ENCODE data around the gene NPVF.

The NPVF gene, protein sequence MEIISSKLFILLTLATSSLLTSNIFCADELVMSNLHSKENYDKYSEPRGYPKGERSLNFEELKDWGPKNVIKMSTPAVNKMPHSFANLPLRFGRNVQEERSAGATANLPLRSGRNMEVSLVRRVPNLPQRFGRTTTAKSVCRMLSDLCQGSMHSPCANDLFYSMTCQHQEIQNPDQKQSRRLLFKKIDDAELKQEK

GRCh38 chr7:25228386-25228785 lies at the start of gene NPVF:
TSS of gene NPVF (minus strand) at chr7:25228486. CDS start at chr7:25228439, 47 bp downstream.
- no peak for DNase-seq (ENCODE audit: low read depth)

GRCh38 chr7:25272265-25272664 lies 44.0 kb upstream of the NPVF start:
- DNase-seq (ENCODE audit: low read depth) = no peak

DNA sequence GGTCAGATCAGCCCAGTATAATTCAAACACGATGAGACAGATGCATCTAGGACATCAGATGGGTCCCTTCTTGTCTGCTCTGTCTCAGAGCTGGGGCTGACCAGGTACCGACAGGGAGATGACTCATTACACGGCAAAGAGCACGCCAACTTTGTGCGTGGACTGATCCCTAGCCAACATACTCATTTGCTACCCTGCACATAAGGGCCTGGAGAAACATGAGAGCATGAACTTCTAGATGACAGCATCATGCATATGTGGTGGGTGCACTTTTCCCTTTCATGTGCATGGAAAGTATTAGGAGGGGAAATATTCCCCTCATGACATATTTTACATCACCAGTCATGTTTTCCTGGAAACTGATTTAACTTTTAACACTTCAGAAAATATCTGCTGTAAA lies 35.1 kb upstream of the NPVF start:
- DNase-seq (ENCODE audit: low read depth) = no peak

DNA sequence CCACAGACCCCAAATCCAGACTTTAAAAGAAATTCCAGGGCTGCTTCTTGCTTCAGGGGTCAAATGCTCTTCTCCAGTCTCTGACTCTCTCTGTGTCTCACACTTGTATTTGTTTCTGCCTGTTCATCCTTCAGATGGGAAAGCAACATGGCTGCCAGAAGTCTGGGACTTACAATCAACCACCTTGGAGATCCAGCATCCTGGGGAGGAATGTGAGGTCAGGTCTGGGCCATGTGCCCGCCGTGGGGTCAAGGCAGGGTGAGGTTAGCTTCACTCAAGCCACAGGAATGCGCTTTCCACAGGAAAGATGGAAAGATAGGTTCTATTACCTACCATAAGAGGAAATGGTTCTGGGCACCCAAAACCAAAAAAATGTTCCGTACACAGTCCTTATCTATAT lies 34.3 kb upstream of the NPVF start:
- no peak for DNase-seq (ENCODE audit: low read depth)

DNA sequence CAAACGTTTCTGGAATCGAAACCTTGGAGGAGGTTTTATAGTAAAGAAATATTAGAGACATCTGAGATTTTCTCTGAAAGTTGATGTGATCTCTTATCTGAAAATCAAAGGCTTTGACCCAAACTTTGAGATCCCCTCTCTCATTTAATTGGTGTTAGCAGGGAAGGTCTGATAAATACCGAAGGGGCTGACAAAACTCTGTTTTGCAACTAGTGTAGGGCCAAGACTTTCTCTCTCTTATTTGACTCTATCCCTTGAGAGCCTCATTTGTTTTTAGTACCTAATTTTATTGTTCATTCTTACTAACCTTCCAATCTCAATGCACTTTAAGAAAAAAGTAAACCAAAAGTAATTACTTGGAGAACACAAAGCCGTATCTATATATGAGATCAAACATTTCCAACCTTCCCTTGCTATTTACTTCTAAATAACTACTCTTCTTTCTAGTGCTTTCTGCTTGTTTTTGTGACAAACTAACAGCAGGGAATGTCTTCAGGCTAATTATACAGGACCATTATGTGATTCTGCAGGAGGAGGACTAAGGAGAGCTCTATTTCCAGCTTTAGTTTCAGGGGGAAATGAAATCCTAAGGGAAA lies 33.4 kb upstream of the NPVF start:
- DNase-seq (ENCODE audit: low read depth) = no peak

- DNase-seq (ENCODE audit: low read depth) = no peak
Observed at GRCh38 chr7:25260862-25261494, 32.7 kb upstream of the NPVF start.

- DNase-seq (ENCODE audit: low read depth) = no peak
Observed at GRCh38 chr7:25259487-25260243, 31.4 kb upstream of the NPVF start.

DNA sequence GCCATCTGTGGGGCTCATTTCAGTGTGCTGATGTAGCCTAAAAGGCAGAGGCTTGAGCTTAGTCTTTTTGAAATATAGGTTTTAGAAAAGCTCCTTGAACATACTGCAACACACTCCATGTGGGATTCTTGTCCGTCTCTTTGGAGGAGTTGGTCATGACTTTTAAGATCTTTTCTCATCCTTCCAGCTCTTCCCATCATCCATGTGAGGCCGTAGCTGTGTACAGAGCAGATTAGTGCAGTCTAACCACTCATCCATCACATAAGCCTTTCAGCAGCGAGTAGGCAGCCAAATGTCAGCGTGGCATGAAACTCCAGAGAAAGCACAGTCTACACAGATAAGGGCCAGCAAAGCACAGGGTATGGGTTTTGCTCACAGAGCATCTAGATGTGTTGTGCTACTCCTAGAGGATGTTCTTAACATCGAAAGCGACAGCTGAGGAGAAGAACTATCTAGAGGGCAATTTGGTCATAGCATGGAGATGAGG lies 28.1 kb upstream of the NPVF start:
- DNase-seq (ENCODE audit: low read depth) = no peak

GRCh38 chr7:25255611-25256332 lies 27.5 kb upstream of the NPVF start:
- no peak for DNase-seq (ENCODE audit: low read depth)

DNA sequence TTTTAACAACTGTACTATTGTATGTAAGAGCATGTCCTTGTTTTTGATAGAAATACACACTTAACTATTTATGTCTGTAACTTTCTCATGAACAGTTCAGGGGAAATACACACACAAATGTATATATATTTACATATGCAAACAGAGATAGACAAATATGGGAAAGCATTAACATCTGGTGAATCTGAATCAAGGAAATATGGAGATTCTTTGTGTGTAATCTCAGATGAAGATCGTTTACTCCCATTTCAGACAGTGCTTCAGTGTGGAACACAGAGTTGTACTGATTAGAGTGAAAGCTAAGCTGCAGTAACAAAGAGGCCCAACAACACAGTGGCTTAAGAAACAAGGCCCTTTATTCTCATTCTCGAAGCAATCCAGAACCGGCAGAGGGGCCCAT lies 26.3 kb upstream of the NPVF start:
- no peak for DNase-seq (ENCODE audit: low read depth)

- DNase-seq (ENCODE audit: low read depth) = no peak
Observed at GRCh38 chr7:25253714-25254113, 25.4 kb upstream of the NPVF start.

DNA sequence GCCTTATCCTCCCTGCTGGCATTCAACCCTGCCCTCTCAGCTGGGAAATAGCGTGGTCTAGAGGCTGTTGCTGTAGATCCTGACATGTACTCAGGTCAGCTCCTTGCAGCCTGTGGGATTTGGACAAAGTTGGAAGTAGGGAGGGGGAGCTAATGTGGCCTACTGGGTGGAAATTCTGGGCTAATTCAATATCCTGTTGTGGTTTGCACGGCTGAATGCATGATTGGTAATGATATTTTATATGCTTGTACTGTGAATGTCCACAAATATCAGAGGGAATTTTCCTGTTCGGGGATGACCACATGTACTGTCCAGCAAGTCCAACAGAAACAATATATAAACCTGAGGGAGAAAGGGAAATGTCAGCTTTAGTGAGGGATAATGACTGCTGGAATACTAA lies 22.1 kb upstream of the NPVF start:
- DNase-seq (ENCODE audit: low read depth) = no peak

GRCh38 chr7:25249772-25250171 lies 21.5 kb upstream of the NPVF start:
- DNase-seq (ENCODE audit: low read depth) = no peak

DNA sequence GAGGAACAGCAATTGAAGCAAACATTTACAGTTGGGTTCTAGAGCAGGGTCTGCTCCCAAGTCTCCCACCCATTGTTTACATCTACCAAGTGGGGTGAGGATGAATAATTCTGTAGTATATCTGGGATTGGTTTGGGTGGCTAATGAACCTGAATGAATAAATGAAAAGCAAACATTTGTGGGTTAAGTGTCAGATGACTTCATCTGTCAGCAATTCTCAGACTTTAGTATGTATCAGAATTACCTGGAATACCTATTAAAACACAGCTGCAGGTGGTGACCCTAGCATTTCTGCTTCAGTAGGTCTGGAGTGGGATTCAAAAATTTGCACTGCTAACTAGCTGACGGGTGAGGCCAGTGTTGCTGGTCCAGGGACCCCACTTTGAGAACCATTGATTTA lies 18.0 kb upstream of the NPVF start:
- DNase-seq (ENCODE audit: low read depth) = no peak

- DNase-seq (ENCODE audit: low read depth) = no peak
Observed at GRCh38 chr7:25244254-25245033, 16.2 kb upstream of the NPVF start.

- no peak for DNase-seq (ENCODE audit: low read depth)
Observed at GRCh38 chr7:25242678-25243077, 14.4 kb upstream of the NPVF start.

GRCh38 chr7:25240896-25241295 lies 12.6 kb upstream of the NPVF start:
- no peak for DNase-seq (ENCODE audit: low read depth)

DNA sequence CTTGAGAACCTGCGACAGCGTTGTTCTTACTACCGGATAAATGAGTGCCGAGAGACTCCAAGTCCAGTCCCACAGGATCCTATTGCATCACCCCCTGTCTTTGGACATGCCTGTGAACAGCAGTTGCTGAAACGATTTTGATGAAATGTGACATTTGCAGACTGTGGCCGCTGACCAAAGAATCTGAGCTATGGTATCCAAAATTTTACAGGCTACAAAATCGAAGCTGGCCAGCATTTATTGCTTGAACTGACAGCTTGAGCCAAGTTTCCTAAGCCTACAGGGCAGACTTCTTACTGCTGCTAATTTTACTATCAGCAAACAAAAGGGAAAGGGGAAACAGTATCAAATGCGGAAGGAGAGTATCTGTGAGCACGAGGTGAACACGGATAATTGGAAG lies 12.1 kb upstream of the NPVF start:
- DNase-seq (ENCODE audit: low read depth) = no peak

DNA sequence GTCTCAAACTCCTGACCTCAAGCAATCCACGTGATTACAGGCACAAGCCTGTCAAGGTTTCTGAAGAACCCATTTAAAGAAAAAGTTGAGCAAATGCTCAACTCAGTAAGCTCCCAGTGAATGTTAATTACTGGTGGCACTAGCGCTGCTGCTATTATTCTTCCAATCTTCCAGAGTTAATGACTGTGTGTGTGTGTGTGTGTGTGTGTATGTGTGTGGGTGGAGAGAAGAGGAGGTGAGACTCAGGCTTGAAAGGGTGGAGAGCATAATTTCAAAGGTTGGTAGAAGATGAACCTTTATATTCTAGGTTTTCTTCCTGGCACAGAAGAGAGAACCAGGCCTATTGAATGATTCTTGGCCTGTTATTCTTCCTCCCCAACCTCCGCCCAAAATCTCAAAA lies 11.6 kb upstream of the NPVF start:
- no peak for DNase-seq (ENCODE audit: low read depth)

GRCh38 chr7:25238066-25238725 lies 9.9 kb upstream of the NPVF start:
- DNase-seq (ENCODE audit: low read depth) = no peak

DNA sequence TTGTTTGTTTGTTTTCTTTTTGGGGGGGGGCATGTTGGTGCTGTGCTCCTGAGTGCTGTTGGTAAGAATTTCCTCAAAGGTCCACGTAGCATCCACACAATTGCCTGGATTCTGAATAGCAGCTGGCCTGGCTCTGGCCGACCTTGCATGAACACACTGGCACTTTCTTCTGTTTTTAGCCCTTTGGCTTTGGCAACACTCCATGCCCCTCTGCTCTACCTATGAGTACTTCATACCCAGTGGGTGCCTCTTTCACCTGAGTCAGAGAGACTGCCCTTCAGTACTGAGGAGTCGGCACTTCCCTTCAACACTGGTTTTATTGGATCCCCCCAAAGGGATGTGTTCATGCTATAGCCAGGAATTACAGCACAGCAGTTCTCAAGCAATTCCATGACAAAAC lies 7.2 kb upstream of the NPVF start:
- DNase-seq (ENCODE audit: low read depth) = no peak

All from stimulated activated CD8-positive, alpha-beta memory T cell treated with anti-CD3 and anti-CD28 coated beads, Interleukin-15, amount 100 ng/mL, for 24 hours (primary cell).